HUES48 (cell line): Measurements from ENCODE around the gene MYH13.
A peak's percentile ranks its signal among the peaks of the same experiment; 100 is the strongest.

ENCODE experiments used
- H3K27ac ChIP-seq: one replicate; pipeline ENCODE4 v1.7.0; 2013; ENCODE audit warnings: low read depth, low read length, inconsistent platforms
- H3K27me3 ChIP-seq: 2 replicates; pipeline ENCODE4 v1.6.1; 2013; ENCODE audit warnings: mild to moderate bottlenecking, low read length; ENCODE audit not compliant: control insufficient read depth, insufficient read depth
- H3K36me3 ChIP-seq: 2 replicates; pipeline ENCODE4 v1.6.1; 2013; ENCODE audit warnings: low read length; ENCODE audit not compliant: control insufficient read depth, insufficient read depth
- H3K4me1 ChIP-seq: 2 replicates; pipeline ENCODE4 v1.6.1; 2013; ENCODE audit warnings: mild to moderate bottlenecking, low read length; ENCODE audit not compliant: control insufficient read depth, insufficient read depth
- H3K4me3 ChIP-seq: 2 replicates; pipeline ENCODE4 v1.5.1; 2013; ENCODE audit warnings: mild to moderate bottlenecking, low read depth, low read length
- H3K9ac ChIP-seq: 2 replicates; pipeline ENCODE4 v1.6.1; 2013; ENCODE audit warnings: mild to moderate bottlenecking, low read depth, low read length, moderate library complexity
- H3K9me3 ChIP-seq: 2 replicates; pipeline ENCODE4 v1.6.1; 2013; ENCODE audit warnings: low read length; ENCODE audit not compliant: control insufficient read depth, insufficient read depth

MYH13 gene

GRCh38 chr17:10385871-10386270, 13.1 kb upstream of the MYH13 start:
- 0 out of 2 replicates have a peak, but pooled peaks cover 3% of the 10 kb centered on the region for H3K4me1 ChIP-seq
- no peaks in the 10 kb centered on the region for H3K27me3 ChIP-seq
- H3K27ac ChIP-seq = no peak overlapping the region
- no peak overlapping the region for H3K9ac ChIP-seq
- no peaks in the 10 kb centered on the region for H3K9me3 ChIP-seq
- H3K36me3 ChIP-seq = no peaks in the 10 kb centered on the region
- H3K4me3 ChIP-seq = no peak overlapping the region

- H3K9ac ChIP-seq = no peak overlapping the region
- H3K36me3 ChIP-seq = no peaks in the 10 kb centered on the region
- no peaks in the 10 kb centered on the region for H3K9me3 ChIP-seq
- H3K27ac ChIP-seq = no peak overlapping the region
- no peak overlapping the region for H3K4me3 ChIP-seq
- no peaks in the 10 kb centered on the region for H3K27me3 ChIP-seq
- peaks cover 13% of the 10 kb centered on the region; the same call in 1 of the 2 replicates for H3K4me1 ChIP-seq
Observed at GRCh38 chr17:10384175-10384574, 11.4 kb upstream of the MYH13 start.

DNA sequence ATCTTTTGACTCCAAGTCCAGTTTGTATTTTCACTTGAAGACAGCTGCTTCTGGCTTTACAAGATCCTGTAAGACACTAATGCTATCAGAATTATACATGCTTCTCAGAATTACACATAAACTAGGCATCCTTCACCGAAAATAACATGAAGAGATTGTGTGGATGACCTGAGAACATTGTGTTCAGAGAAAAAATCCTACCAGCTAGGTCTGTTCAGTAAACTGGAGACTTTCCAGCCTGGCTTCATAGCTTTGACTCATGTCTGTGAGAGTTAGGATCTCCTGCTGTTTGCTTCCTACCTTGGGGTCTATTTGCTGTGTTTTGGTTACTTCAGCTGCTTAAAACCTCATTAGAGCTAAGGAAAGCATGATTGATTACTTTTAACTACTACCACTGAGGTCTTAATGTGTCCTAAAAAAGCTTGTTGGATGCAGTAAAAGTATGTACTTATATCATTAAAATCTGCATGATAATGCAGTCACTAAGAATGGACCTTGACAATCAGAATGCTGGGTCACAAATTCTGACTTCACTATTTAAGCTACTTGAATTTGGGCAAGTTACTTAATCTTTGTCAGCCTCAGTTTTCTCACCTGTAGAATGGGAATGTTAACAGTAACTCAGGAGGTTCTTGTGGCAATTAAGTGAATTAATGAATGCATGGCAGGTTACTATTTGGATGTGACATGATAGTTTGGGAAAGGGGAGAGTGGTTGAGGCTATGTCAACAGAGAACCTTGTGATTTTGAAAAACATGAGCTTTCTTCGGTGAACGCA, 8.0 kb upstream of the MYH13 start:
- no peaks in the 10 kb centered on the region for H3K36me3 ChIP-seq

GRCh38 chr17:10370016-10370608, 2.7 kb downstream of the MYH13 start:
- Histone ChIP-seq H3K4me3 (no peak overlapping the region), H3K36me3 (no peaks in the 10 kb centered on the region), H3K9me3 (no peaks in the 10 kb centered on the region), H3K9ac (no peak overlapping the region), H3K27me3 (no peaks in the 10 kb centered on the region), H3K27ac (no peak overlapping the region), H3K4me1 (no peaks in the 10 kb centered on the region)

More for the DNA sequence above, 8.0 kb upstream of the MYH13 start:
- no peaks in the 10 kb centered on the region for H3K9me3 ChIP-seq
- no peaks in the 10 kb centered on the region for H3K27me3 ChIP-seq
- peaks cover 13% of the 10 kb centered on the region; the same call in 1 of the 2 replicates for H3K4me1 ChIP-seq
- H3K9ac ChIP-seq = no peak overlapping the region
- H3K27ac ChIP-seq = peak overlapping the region; percentile 21
- no peak overlapping the region for H3K4me3 ChIP-seq

- Histone ChIP-seq H3K4me1 (no peaks in the 10 kb centered on the region), H3K9ac (no peak overlapping the region), H3K4me3 (no peak overlapping the region), H3K36me3 (no peaks in the 10 kb centered on the region), H3K27me3 (no peaks in the 10 kb centered on the region), H3K9me3 (no peaks in the 10 kb centered on the region), H3K27ac (no peak overlapping the region)
Observed at GRCh38 chr17:10369239-10369638, 3.6 kb downstream of the MYH13 start.

DNA sequence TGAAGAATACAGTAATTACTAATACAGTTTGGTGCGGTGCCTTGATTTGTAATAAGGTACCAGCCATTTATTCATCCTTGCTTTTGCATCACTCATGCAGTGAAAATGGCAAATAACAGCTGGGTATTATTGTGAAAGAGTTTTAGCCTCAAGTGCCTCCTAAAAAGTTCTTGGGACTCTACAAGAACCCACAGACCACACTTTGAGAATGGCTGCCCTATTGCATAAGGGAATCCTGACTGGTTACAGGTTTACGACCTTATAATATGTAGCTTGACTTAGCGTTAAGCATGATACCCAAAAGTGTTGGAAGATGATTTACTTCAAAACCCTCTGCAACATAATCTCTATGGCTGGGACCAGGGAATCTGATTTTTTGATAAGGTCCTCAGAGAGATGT, 4.2 kb downstream of the MYH13 start:
- no peaks in the 10 kb centered on the region for H3K9me3 ChIP-seq
- no peaks in the 10 kb centered on the region for H3K27me3 ChIP-seq
- no peak overlapping the region for H3K9ac ChIP-seq
- H3K36me3 ChIP-seq = no peaks in the 10 kb centered on the region
- no peak overlapping the region for H3K4me3 ChIP-seq
- no peak overlapping the region for H3K27ac ChIP-seq
- no peaks in the 10 kb centered on the region for H3K4me1 ChIP-seq

DNA sequence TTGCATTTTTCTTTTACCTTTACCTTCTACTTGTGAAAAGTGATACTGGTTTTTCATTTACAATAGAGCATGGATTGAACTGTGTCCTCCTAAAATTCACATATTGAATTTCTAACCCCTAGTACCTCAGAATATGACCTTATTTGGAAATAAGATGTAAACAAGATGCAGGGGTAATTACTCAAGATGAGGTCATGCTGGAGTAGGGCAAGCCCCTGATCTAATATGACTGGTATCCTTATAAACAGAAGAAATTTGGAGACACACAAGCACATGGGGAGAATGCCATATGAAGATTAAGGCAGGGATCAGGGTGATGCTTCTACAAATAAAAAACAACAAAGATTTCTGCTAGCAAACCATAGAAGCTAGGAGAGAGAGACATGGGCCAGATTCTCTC, 12.2 kb downstream of the MYH13 start:
- H3K27me3 ChIP-seq = no peaks in the 10 kb centered on the region
- H3K9ac ChIP-seq = no peak overlapping the region
- no peak overlapping the region for H3K27ac ChIP-seq
- no peaks in the 10 kb centered on the region for H3K36me3 ChIP-seq
- no peak overlapping the region for H3K4me3 ChIP-seq
- H3K4me1 ChIP-seq = no peaks in the 10 kb centered on the region
- no peaks in the 10 kb centered on the region for H3K9me3 ChIP-seq

DNA sequence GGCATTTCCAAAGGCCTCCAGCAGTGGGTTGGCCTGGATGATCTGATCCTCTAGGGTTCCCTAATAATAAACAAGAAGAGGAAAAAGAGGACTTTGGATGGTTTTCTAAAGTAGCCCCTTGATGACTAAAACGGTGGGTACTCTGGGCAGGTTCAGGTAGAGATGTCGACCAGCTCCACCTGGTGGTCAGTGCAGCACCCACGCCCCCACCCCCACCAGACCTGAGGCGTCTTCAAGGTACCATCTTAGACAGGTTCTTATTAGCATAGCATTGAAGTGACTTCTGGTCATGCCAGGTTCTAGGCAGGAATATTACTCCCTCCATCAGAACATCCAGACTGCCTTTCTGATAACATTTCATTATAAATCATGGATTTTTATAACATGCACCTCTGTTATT, 15.0 kb downstream of the MYH13 start:
- Histone ChIP-seq H3K9ac (no peak overlapping the region), H3K4me1 (no peaks in the 10 kb centered on the region), H3K36me3 (no peaks in the 10 kb centered on the region), H3K9me3 (no peaks in the 10 kb centered on the region), H3K27ac (no peak overlapping the region), H3K27me3 (no peaks in the 10 kb centered on the region), H3K4me3 (no peak overlapping the region)

DNA sequence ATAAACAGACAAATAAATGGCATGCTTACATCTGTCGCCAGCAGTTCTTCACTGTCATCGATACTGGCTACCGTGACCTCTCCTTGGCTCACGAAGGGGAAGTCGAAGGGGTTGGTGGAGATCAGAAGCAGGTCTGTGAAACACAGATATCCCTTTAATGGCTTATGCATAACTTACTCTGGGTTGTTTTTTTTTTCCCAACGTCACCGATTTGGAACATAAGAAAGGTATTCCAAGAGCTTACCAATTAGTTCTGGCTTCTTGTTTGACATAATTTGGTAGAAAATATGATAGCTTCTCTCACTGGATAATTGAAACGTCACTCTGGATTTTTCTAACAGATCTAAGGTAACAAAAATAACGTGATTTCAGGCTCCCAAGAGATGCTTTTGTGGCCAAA, 18.2 kb downstream of the MYH13 start:
- Histone ChIP-seq H3K4me1 (no peaks in the 10 kb centered on the region), H3K27me3 (no peaks in the 10 kb centered on the region), H3K4me3 (no peak overlapping the region), H3K9me3 (no peaks in the 10 kb centered on the region), H3K27ac (no peak overlapping the region), H3K9ac (no peak overlapping the region), H3K36me3 (no peaks in the 10 kb centered on the region)

- no peaks in the 10 kb centered on the region for H3K36me3 ChIP-seq
- no peak overlapping the region for H3K27ac ChIP-seq
- no peak overlapping the region for H3K4me3 ChIP-seq
- no peak overlapping the region for H3K9ac ChIP-seq
- H3K9me3 ChIP-seq = no peaks in the 10 kb centered on the region
- H3K4me1 ChIP-seq = no peaks in the 10 kb centered on the region
- H3K27me3 ChIP-seq = no peaks in the 10 kb centered on the region
Observed at GRCh38 chr17:10352893-10353292, 19.9 kb downstream of the MYH13 start.

DNA sequence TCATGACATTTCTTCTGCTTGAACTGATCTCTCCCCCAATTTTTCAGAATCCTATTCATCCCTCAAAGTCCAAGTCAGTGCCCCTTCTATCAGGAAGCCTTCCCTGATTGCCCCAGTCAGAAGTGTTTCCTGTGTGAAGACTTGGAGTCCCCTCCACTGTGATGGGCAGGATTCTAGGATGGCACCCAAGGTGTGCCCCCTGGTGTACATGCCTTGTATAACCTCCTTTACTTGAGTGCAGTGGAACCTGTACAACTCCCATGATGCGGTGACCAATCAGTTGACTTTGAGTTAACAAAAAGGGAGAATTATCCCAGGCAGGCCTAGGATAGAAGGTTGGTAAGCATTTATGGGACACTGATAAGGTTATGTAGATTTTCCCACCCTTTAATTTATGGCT, 23.4 kb downstream of the MYH13 start:
- H3K4me1 ChIP-seq = no peaks in the 10 kb centered on the region
- no peak overlapping the region for H3K9ac ChIP-seq
- no peak overlapping the region for H3K27ac ChIP-seq
- no peak overlapping the region for H3K4me3 ChIP-seq
- H3K36me3 ChIP-seq = no peaks in the 10 kb centered on the region
- no peaks in the 10 kb centered on the region for H3K9me3 ChIP-seq
- no peaks in the 10 kb centered on the region for H3K27me3 ChIP-seq
